HG02885 (cell line): ENCODE data around the gene PTPRK.

Source experiments
- ATAC-seq: cut with Tn5 transposase; IDR thresholded peaks from one replicate; pipeline ENCODE4 v1.9.1; 2021; ENCODE audit warnings: mild to moderate bottlenecking; ENCODE audit not compliant: unreplicated experiment, poor library complexity

The PTPRK gene

DNA sequence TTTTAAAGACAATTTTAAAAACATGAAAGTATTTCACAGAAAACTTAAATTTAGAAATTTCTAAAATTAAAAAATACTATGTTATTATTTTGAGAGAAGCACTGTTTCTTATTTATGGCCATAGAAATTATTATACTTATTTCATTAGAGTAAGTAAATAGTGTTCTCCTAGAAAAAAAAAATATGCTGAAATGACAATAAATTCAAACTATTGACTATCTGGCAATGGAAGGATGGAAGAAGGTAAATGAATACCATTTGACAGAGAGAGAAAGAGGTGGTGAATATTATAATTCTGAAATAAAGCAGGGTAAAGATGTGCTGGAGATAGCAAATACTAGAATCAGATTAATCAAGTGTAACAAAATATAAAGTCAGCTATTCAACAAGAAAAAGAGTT is 294.8 kb downstream of the PTPRK start:
- ATAC-seq: no peak

DNA sequence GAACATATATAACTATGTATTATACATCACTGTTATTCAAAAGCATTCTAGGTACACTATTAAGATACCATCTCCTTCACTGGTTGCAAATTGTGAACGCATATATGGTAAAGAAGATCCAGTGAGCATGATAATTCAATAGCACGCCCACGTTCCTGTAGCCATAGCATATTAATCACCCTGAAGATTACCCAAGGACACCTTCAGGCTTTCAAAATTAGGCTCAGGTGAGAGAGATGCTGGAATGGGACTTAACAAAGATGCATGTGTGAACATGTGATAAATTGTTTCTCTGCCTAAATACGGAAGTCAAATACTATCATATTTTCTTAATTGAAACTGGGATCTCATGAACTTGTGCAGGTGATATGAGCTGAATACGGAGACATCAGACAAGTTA is 303.5 kb downstream of the PTPRK start:
- no peak for ATAC-seq

DNA sequence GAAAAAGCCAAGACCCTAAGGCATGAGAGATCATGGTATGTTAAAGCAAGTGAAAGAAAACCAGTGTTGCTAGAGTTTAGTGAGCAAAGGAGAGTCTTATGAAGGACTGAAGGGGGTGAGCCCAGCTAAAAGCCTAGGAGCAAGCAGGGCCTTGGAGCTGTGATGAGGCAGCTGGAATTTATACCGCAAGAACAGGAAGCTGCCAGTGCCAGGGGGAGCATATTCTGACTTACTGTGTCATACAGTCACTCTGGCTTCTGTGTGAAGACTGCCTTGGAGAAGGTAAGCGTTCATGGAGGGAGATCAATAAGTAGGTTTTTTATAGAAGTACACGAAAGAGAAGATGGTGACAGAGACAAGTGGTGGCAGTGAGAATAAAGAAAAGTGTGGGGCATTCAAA is 310.6 kb downstream of the PTPRK start:
- ATAC-seq: no peak

- no peak for ATAC-seq
These were observed 311.4 kb downstream of the PTPRK start for GRCh38 chr6:128208851-128209580.

DNA sequence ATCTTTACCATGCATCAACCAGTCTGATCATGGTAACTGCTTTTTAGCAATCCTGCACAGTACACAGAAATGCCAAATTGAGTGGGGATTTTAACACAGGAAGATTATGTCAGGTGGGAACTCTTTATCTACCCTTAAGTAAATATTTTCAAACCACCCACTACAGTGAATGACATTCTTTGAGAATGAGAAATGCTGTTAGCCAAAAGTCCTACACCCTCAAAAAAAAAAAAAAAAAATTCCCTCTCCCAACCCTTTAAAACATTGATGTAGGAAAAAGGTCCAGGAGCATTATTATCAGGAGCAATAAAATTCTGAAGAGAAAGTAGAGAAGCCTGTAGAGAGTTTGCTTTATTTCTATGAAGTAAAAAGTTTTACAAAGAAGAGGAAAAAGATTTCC is 312.3 kb downstream of the PTPRK start:
- ATAC-seq: no peak

DNA sequence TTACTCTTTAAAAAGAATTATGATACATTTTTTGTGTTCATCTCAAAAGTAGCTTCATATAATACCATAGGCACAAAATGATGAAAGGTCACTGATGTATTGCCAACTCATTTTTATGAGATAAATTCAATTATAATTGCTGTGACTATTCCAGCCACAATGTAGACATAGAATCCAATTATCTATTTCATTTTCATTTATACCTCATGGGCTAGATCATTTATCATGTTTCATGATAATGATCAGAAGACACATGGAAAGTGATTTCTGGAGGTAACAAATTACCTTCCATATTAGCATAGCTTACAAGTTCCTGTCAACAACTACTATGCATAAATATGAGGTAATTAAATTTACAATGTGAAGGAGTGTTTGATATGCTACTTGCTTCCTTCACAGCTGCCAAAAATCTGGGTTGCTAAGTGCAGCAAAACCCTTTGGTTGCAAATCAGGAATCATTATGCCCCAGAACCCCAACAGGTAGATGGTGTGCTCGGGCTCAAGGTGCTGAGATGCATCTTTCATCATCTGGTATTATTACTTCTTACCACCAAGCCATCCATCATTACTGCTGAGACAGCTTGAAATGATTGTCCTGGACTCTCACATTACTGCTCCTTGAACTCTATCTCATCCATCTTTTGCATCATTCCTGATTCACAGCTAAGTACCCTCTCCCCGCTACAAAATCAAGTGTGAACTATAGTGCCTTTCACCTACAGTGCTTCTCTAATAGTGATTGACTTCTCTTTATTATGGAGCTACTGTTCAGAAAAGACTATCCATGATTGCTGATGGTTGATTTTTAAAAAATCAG is 313.6 kb downstream of the PTPRK start:
- no peak for ATAC-seq

- no peak for ATAC-seq
These were observed 315.8 kb downstream of the PTPRK start for GRCh38 chr6:128204616-128205015.

DNA sequence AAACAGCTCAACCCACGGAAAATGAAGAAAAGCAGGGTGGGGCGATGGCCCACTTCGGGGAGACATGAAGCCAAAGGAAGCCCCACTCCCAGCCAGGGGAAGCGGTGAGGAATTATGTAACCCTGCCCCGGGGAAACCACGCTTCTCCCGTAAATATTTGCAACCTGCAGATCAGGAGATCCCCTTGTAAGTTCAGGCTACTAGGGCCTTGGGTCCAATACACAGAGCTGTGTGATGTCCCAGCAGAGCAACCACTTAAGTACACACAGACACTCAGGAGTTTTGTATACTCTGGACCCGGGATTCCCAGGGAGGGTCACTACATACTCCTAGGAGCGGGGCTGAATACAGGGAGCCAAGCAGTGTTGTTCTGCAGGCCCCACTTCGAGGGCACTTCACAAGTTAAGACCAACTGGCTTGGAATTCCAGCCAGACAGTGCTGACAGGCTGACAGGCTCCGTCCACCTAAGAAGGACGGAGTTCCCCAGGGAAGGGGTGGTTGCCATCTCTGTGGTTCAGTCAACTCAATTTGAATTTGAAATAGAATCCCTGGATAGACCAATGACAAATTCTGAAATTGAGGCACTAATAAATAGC is 318.1 kb downstream of the PTPRK start:
- ATAC-seq: no peak

DNA sequence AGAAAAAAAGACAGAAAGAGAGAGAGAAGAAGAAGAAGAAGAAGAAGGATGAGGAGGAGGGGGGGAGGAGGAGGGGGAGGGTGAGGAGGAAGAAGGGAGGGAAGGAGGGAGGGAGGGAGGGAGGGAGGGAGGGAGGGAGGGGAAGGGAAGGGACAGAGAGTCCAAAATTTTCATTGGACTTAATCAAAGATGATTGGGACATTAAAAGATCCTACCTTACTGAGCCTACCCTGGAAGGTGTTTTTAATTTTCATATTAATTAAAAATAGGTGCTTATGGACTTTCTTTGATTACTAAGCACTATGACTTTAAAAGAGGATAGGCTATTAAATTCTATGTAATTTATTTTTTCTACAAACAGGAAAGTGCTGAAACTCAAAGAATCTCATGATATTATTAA is 319.6 kb downstream of the PTPRK start:
- no peak for ATAC-seq

DNA sequence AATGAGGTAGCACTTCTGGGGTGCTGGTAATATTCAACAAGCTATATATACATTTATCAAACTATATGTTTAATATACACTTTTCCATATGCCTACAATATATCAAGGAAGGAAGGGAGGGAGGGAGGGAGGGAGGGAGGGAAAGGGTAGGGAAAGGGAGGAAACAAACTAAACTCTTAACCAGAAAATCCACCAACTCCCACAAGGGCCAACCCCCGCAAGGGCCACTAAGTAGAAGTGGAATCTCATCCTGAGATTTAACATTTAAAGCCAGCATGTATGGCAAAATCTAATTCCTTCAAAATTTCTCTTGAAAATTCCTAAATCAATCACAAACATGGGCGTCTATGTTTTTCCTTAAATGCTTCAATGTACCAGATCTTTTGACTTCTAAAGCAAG is 320.9 kb downstream of the PTPRK start:
- ATAC-seq: no peak

DNA sequence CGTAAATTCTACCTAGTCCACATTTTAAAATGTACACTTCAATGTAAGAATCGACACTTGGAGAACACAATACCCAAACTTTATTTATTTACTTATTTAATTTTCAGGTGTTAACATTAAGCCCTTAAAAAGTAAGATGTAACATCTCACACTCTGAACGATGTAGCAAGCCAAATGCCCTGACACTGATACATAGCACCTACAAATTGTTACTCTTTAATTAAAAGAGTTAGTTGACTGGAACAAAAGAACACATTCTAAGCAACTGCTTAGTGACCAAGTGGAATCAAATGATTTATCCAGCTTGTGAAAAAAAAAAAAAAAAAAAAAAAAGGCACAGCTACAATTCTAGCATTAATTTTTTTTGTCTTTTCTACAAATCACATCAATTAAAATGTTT is 327.4 kb downstream of the PTPRK start:
- ATAC-seq: no peak

DNA sequence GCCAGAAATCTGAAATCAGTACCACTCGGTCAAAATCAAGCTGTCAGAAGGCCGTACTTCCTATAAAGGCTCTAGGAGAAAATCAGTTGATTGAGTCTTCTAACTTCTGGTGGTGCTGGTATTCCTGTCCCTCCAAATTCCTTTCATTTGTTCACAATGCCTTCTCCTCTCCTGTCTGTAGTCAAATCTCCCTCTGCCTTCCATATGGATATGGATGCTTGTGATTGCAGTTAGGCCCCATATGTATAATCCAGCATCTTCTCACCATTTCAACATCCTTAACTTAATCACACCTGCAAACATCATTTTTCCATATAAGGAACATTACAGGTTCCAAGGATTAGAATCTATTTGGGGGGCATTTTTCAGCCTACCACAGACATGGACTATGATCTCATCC is 331.7 kb downstream of the PTPRK start:
- no peak for ATAC-seq

DNA sequence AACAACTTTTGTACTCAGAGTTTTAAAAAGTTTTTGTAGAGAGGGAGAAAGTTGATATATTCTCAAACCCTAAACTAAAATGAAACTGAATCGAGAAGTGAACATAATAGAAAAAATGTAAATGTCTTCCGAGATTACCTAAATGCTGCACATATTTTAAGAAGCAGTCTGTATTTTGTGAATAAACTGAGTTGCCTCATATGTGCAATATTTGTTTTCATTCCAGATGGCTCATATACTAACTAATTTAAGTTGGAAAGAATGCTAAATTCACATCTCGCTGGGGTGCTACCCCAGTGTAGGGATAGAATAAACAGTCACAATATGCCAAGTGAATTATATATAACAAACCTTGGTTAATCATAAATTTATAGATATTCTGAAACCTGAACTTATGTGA is 333.7 kb downstream of the PTPRK start:
- no peak for ATAC-seq

DNA sequence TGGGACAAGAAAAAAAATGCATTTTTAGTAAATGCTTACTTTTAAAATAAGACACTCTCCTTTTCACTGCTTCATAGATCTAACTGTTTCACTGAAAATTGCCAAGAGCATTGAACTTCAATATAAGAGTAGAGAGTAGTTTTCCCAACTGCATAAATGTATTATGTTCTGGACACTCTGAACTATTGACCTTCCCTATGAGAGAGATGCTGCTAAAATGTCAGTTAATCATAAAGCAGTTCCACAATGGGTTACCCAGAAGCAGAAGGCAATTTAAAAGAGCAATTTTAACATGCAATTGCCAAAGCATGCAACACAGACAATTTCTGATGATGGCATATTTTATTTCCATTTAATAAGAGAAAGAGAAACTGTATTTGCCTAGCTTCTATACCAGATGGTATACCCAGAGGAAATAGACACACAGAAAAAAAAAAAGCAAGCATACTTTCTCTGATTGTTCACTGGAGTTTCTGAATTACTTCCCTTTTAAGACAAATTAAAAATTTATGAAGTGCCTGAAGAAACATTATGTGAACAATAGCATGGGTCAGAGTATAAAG is 340.4 kb downstream of the PTPRK start:
- no peak for ATAC-seq

DNA sequence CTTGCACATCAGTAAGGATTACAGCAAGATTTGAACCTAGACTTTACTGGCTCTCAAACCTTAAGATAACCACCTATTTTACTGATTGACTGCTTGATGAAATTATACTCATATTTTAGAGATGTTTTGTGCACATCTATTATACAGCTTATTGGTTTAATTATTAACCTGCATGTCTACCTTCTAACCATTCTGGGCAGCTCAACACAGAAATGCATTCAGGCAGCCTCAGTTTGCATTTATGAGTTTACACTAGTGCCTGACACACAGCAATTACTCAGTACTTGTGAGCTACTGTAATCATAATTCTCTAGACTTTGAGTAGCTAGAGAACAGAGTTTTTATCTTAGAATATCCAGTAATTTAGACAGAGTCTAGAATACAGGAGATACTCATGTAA is 345.7 kb downstream of the PTPRK start:
- no peak for ATAC-seq

DNA sequence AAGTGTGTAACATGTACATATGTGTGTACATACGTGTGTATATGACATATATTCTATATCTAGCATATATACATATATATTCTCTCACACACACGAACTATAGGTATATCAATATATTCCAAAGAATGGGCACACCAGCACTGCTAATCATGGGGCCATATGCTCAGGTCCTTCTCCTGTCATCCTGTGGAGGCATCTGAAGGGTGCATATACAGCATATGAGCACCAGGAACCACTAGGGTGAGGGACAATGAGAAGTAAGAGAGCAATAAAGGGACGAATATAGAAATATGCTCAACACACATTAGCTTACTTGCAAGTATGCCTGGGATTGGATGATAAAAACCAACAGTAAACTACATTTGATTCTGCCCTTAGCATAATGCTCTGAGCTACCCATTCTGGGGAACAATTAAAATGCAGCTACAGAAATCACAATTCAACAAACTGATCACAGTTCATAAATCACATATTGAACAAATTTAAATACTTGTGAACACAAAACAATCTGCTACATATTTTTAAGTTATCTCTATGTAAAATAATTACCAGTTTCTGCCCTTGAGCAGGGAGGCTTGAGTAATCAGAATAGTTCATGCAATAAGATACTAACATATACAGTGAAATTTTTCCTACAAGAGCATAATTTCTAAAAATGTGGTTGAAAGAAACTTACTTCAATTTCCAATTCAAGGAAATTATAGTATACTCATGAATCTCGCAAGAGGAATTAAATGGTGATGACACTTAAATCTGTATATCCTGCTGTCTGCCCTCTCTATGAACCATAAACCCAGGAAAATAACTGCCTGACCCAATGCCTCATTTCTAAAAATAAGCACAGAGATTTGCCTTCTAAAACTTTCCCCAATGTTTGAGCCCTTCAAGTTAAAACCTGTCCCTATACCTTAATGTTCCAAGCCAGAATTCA is 347.4 kb downstream of the PTPRK start:
- no peak for ATAC-seq

GRCh38 chr6:128172081-128172480 is 348.3 kb downstream of the PTPRK start:
- ATAC-seq: no peak

- no peak for ATAC-seq
These were observed 349.2 kb downstream of the PTPRK start for GRCh38 chr6:128171182-128171581.

DNA sequence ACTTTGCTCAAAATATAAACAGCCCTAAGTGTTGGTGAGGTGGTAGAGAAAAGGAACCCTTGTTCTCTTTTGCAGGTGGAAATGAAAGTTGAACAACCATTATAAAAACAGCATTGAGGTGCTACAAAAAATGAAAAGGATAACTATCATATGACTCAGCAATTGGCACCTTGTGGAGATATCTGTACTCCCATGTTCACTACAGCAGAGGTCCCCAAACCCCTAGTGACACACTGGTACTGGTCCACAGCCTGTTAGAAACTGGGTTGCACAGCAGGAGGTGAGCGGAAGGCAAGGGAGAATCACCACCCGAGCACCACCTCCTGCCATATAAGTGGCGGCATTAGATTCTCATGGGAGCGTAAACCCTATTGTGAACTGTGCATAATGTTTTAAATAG is 352.2 kb downstream of the PTPRK start:
- ATAC-seq: no peak

GRCh38 chr6:128167552-128167951 is 352.8 kb downstream of the PTPRK start:
- no peak for ATAC-seq
